ENCODE measurements around the gene FSTL4. TPM values are rescaled to one million over a fixed set of nuclear protein-coding genes. Genes with fewer than 3 reads are reported as not detected.

FSTL4 gene
- total RNA-seq, 2 donors from 2014 or later = not detected

DNA sequence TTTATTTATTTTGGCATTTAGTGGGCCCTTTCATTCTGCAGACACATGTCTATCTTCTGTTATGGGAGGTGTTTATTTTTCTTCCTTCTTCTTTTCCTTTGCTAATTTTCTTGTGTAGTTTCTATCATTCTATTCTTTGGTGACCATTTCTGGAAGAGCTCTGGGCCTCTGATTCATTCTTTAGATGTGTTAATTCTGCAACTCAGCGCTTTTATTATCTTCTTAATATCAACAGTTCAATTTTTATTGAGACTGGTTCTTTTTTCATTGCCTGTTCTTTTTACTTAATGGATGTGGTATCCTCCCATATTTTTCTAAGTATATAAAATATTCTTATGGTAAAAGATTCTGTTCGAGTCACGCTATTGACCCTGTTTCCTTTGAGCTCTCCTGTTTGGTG is 448.5 kb downstream of the FSTL4 start:
- DNase-seq (ENCODE audit: low spot score) = no peak
- Histone ChIP-seq H3K9me3 (no peaks in the 10 kb centered on the region), H3K27me3 (no peaks in the 10 kb centered on the region), H3K4me1 (no peaks in the 10 kb centered on the region), H3K4me3 (no peak overlapping the region), H3K36me3 (no peaks in the 10 kb centered on the region), H3K27ac (no peak overlapping the region)
- TF ChIP-seq, protein P1, sequence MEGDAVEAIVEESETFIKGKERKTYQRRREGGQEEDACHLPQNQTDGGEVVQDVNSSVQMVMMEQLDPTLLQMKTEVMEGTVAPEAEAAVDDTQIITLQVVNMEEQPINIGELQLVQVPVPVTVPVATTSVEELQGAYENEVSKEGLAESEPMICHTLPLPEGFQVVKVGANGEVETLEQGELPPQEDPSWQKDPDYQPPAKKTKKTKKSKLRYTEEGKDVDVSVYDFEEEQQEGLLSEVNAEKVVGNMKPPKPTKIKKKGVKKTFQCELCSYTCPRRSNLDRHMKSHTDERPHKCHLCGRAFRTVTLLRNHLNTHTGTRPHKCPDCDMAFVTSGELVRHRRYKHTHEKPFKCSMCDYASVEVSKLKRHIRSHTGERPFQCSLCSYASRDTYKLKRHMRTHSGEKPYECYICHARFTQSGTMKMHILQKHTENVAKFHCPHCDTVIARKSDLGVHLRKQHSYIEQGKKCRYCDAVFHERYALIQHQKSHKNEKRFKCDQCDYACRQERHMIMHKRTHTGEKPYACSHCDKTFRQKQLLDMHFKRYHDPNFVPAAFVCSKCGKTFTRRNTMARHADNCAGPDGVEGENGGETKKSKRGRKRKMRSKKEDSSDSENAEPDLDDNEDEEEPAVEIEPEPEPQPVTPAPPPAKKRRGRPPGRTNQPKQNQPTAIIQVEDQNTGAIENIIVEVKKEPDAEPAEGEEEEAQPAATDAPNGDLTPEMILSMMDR (IDR thresholded peaks at IDR 0.05) = no peak

DNA sequence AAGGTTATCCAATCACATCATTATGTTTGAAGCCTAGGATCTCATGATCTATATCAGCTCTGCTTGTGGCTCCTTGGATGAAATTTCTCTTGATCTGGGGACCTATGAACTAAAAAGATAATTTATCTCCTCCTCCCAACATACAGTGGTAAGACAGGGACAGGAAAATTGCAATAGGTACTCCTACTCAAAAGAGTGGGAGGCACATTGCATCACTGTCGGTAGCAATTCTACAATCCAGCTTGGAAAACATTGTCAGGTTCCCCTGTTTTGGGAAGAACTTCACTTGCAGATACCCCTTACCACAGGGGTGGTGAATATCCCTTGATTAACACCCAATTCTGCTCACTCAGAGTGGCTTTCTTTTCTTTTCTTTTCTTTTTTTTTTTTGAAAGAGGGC is 452.8 kb downstream of the FSTL4 start:
- H3K4me1 ChIP-seq = no peaks in the 10 kb centered on the region
- H3K4me3 ChIP-seq = no peak overlapping the region
- TF ChIP-seq, protein P1 (IDR thresholded peaks at IDR 0.05) = no peak
- no peaks in the 10 kb centered on the region for H3K27me3 ChIP-seq
- no peak for DNase-seq (ENCODE audit: low spot score)
- no peaks in the 10 kb centered on the region for H3K36me3 ChIP-seq
- no peaks in the 10 kb centered on the region for H3K9me3 ChIP-seq
- no peak overlapping the region for H3K27ac ChIP-seq

DNA sequence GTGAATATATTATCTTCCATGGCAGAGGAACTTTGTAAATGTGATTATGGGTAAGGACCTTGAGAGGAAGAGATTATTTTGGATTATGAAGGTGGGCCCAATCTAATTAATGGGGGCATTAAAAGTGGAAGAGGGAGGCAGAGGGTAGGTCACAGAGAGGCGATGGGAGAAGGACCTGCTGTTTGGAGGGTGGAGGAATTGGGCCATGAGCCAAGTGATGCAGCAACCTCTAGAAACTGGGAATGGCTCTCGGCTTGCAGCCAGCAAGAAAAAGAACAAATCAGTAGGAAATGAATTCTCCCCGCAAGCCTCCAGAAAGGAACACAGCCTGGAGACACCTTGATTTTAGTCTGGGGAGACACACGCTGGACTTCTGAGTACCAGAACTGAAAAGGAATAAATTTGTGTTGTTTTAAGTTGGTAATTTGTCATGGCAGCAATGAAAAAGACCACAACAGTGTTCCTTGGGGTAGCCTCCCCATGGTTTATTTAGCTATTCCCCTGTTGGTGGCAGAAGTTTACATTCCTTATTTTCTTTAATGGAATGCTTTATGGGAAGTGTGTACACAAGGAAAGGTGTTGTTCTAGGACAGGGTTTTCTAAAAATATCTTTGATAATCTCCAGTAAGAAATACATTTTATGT is 456.9 kb downstream of the FSTL4 start:
- DNase-seq (ENCODE audit: low spot score) = no peak
- no peaks in the 10 kb centered on the region for H3K4me1 ChIP-seq
- H3K9me3 ChIP-seq = no peaks in the 10 kb centered on the region
- no peak overlapping the region for H3K4me3 ChIP-seq
- H3K27me3 ChIP-seq = no peaks in the 10 kb centered on the region
- TF ChIP-seq, protein P1 (IDR thresholded peaks at IDR 0.05) = no peak
- no peaks in the 10 kb centered on the region for H3K36me3 ChIP-seq
- no peak overlapping the region for H3K27ac ChIP-seq

DNA sequence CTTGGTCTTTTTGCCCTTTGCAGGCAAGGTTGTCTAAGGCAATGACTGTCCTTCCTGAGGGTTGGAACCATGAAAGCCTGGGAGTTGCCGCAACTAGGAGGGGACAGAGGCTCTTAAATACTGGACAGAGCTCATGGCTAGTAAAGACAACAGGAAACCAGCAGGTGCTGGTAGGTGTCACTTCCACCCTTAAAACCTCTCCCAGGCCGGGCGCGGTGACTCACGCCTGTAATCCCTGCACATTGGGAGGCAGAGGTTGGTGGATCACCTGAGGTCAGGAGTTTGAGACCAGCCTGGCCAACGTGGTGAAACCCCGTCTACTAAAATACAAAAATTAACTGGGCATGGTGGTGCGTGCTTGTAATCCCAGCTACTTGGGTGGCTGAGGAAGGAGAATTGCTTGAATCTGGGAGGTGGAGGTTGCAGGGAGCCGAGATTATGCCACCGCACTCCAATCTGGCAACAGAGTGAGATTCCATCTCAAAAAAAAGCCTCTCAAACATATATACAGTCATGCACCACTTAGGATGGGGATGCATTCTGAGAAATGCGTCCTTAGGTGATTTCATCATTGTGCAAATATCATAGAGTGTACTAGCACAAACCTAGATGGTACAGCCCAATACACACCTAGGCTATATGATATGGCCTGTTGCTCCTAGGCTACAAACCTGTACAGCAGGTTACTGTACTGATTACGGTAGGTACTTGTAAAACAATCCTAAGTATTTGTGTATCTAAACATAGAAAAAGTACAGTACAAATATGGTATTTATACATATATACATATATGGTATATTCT is 457.9 kb downstream of the FSTL4 start:
- Histone ChIP-seq H3K4me3 (no peak overlapping the region), H3K4me1 (no peaks in the 10 kb centered on the region), H3K27ac (no peak overlapping the region), H3K27me3 (no peaks in the 10 kb centered on the region), H3K9me3 (no peaks in the 10 kb centered on the region), H3K36me3 (no peaks in the 10 kb centered on the region)
- no peak for DNase-seq (ENCODE audit: low spot score)
- TF ChIP-seq, protein P1 (IDR thresholded peaks at IDR 0.05) = no peak

DNA sequence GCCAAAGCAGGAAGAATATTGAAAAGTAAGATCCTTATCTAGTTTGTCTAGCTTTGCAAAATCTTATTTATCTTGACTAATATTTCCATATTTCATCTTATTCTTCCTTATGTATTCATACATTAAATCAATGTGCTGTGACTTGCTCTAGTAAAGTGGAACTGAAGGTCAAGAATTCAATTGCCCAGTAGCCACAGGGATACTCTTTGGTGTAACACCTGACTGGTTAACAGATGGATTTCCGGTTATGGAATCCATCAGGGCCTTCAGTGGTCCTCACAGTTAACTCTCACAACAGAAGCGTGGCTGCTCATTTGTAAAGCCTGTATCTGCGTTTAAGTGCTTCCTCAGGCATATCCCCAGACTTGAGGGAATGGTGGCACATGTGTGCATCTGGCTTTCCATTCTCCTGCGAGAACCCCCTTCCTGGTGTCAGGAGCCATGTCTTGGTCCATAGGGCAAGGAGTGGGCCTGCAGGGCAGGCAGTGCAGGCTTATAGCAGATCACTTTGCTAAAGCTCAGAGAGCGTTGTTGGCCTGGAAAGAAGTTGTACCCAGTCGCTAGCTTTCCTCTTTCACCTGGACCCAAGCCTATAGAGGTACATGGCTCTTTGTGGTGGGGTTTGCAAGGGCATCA is 461.3 kb downstream of the FSTL4 start:
- H3K27me3 ChIP-seq = no peaks in the 10 kb centered on the region
- H3K27ac ChIP-seq = no peak overlapping the region
- DNase-seq (ENCODE audit: low spot score) = no peak
- H3K4me1 ChIP-seq = no peaks in the 10 kb centered on the region
- TF ChIP-seq, protein P1 (IDR thresholded peaks at IDR 0.05) = no peak
- H3K4me3 ChIP-seq = no peak overlapping the region
- H3K36me3 ChIP-seq = no peaks in the 10 kb centered on the region
- H3K9me3 ChIP-seq = no peaks in the 10 kb centered on the region
